Muscle layer of colon (tissue), 2 donors: Measurements from ENCODE around the gene ARRDC2.

ENCODE experiments used
- H3K27ac ChIP-seq: one replicate; pipeline ENCODE4 v1.7.0; 2013; ENCODE audit warnings: low read depth, mild to moderate bottlenecking, low read length, moderate library complexity
- H3K27me3 ChIP-seq, 2 donors: one replicate each; pipeline ENCODE4 v1.7.0; 2013; ENCODE audit warnings: low read length in 2 of 2, mild to moderate bottlenecking in 2 of 2; ENCODE audit not compliant: insufficient read depth in 2 of 2, control insufficient read depth in 1 of 2
- H3K36me3 ChIP-seq: one replicate; pipeline ENCODE4 v1.7.0; 2013; ENCODE audit warnings: mild to moderate bottlenecking, low read length; ENCODE audit not compliant: insufficient read depth
- H3K4me1 ChIP-seq: one replicate; pipeline ENCODE4 v1.7.0; 2013; ENCODE audit warnings: mild to moderate bottlenecking, low read length; ENCODE audit not compliant: insufficient read depth
- H3K4me3 ChIP-seq, 2 donors: one replicate each; pipeline ENCODE4 v1.7.0; 2013; ENCODE audit warnings: low read length in 2 of 2, low read depth in 1 of 2, mild to moderate bottlenecking in 1 of 2, moderate library complexity in 1 of 2
- H3K9ac ChIP-seq: one replicate; pipeline ENCODE4 v1.7.0; 2013; ENCODE audit warnings: low read length
- H3K9me3 ChIP-seq: one replicate; pipeline ENCODE4 v1.7.0; 2013; ENCODE audit warnings: mild to moderate bottlenecking, low read length
- donor health status: abdominal sarcoma.
- donor health status: Adenocarcinoma of cecum.

Gene ARRDC2

GRCh38 chr19:18007917-18008673, at the start of gene ARRDC2:
Gene ARRDC2, plus strand, starts transcription at chr19:18008170. Its CDS starts 141 bp downstream, at chr19:18008311.
- Histone ChIP-seq H3K4me3 (peak within 1 kb of the TSS; percentile 59 to 68), H3K4me1 (peaks cover 6% of the 10 kb centered on the region), H3K9me3 (no peaks in the 10 kb centered on the region), H3K9ac (peak within 1 kb of the TSS; percentile 42), H3K36me3 (peaks cover 23% of the 10 kb centered on the region), H3K27me3 (no peaks in the 10 kb centered on the region), H3K27ac (peak within 1 kb of the TSS; percentile 90)

GRCh38 chr19:17963936-17964691, 43.9 kb upstream of the ARRDC2 start:
- no peak overlapping the region for H3K4me3 ChIP-seq
- no peaks in the 10 kb centered on the region for H3K9me3 ChIP-seq
- H3K9ac ChIP-seq: no peak overlapping the region
- peaks cover 13 to 41% of the 10 kb centered on the region in 2 donors for H3K27me3 ChIP-seq
- H3K36me3 ChIP-seq: no peaks in the 10 kb centered on the region
- no peak overlapping the region for H3K27ac ChIP-seq
- H3K4me1 ChIP-seq: no peaks in the 10 kb centered on the region

- peaks cover 13 to 42% of the 10 kb centered on the region in 2 donors for H3K27me3 ChIP-seq
Measured at GRCh38 chr19:17965370-17966128, 42.4 kb upstream of the ARRDC2 start.

GRCh38 chr19:17966129-17966483, 41.9 kb upstream of the ARRDC2 start:
- Histone ChIP-seq H3K27ac (no peak overlapping the region), H3K27me3 (peaks cover 13 to 42% of the 10 kb centered on the region in 2 donors), H3K9me3 (no peaks in the 10 kb centered on the region), H3K9ac (no peak overlapping the region), H3K36me3 (no peaks in the 10 kb centered on the region), H3K4me1 (no peaks in the 10 kb centered on the region), H3K4me3 (no peak overlapping the region)

More at GRCh38 chr19:17965370-17966128, 42.4 kb upstream of the ARRDC2 start:
- H3K27ac ChIP-seq: no peak overlapping the region
- no peaks in the 10 kb centered on the region for H3K36me3 ChIP-seq
- H3K4me1 ChIP-seq: no peaks in the 10 kb centered on the region
- no peak overlapping the region for H3K4me3 ChIP-seq
- no peak overlapping the region for H3K9ac ChIP-seq
- no peaks in the 10 kb centered on the region for H3K9me3 ChIP-seq

- Histone ChIP-seq H3K4me1 (no peaks in the 10 kb centered on the region), H3K4me3 (no peak within 1 kb of the TSS)
Measured at GRCh38 chr19:17966550-17967256, 41.3 kb upstream of the ARRDC2 start, which contains the start of gene KCNN1. Gene KCNN1, plus strand, starts transcription at chr19:17967107. Its CDS starts 6,782 bp downstream, at chr19:17973889.

GRCh38 chr19:17967257-17968051, 40.5 kb upstream of the ARRDC2 start:
- Histone ChIP-seq H3K9ac (no peak overlapping the region), H3K4me3 (no peak overlapping the region)

More at GRCh38 chr19:17966550-17967256, 41.3 kb upstream of the ARRDC2 start, which contains the start of gene KCNN1:
- H3K9me3 ChIP-seq: no peaks in the 10 kb centered on the region
- H3K9ac ChIP-seq: no peak within 1 kb of the TSS
- no peak within 1 kb of the TSS for H3K27ac ChIP-seq
- H3K27me3 ChIP-seq: peaks cover 13 to 42% of the 10 kb centered on the region in 2 donors
- no peaks in the 10 kb centered on the region for H3K36me3 ChIP-seq

GRCh38 chr19:17968362-17968761, 39.6 kb upstream of the ARRDC2 start:
- no peak overlapping the region for H3K4me3 ChIP-seq
- H3K27ac ChIP-seq: no peak overlapping the region
- peaks cover 13 to 42% of the 10 kb centered on the region in 2 donors for H3K27me3 ChIP-seq
- H3K9ac ChIP-seq: no peak overlapping the region
- H3K4me1 ChIP-seq: no peaks in the 10 kb centered on the region
- no peaks in the 10 kb centered on the region for H3K9me3 ChIP-seq
- H3K36me3 ChIP-seq: no peaks in the 10 kb centered on the region

More at GRCh38 chr19:17967257-17968051, 40.5 kb upstream of the ARRDC2 start:
- H3K4me1 ChIP-seq: no peaks in the 10 kb centered on the region
- no peak overlapping the region for H3K27ac ChIP-seq
- no peaks in the 10 kb centered on the region for H3K9me3 ChIP-seq
- H3K27me3 ChIP-seq: peaks cover 13 to 42% of the 10 kb centered on the region in 2 donors
- H3K36me3 ChIP-seq: no peaks in the 10 kb centered on the region

GRCh38 chr19:17969096-17969792, 38.7 kb upstream of the ARRDC2 start:
- Histone ChIP-seq H3K27ac (no peak overlapping the region), H3K4me1 (no peaks in the 10 kb centered on the region), H3K36me3 (no peaks in the 10 kb centered on the region), H3K4me3 (no peak overlapping the region), H3K9me3 (no peaks in the 10 kb centered on the region), H3K9ac (no peak overlapping the region), H3K27me3 (peaks cover 13 to 37% of the 10 kb centered on the region in 2 donors)

GRCh38 chr19:17972230-17972629, 35.7 kb upstream of the ARRDC2 start:
- Histone ChIP-seq H3K36me3 (no peaks in the 10 kb centered on the region), H3K4me3 (no peak overlapping the region), H3K4me1 (no peaks in the 10 kb centered on the region), H3K27ac (no peak overlapping the region), H3K9ac (no peak overlapping the region), H3K9me3 (no peaks in the 10 kb centered on the region), H3K27me3 (peaks cover 4 to 14% of the 10 kb centered on the region in 2 donors)

- Histone ChIP-seq H3K9ac (no peak overlapping the region), H3K9me3 (no peaks in the 10 kb centered on the region), H3K27me3 (peaks cover 0 to 4% of the 10 kb centered on the region in 2 donors), H3K4me1 (no peaks in the 10 kb centered on the region), H3K4me3 (no peak overlapping the region), H3K27ac (no peak overlapping the region), H3K36me3 (no peaks in the 10 kb centered on the region)
Measured at GRCh38 chr19:17973759-17974158, 34.2 kb upstream of the ARRDC2 start.
